Stomach (tissue), 9 donors: ENCODE data around the gene UBAC2. TPM values are rescaled to one million over a fixed set of nuclear protein-coding genes. Genes with fewer than 3 reads are reported as not detected.

ENCODE experiments used
- DNase-seq, 2 donors: peaks; one replicate each; pipeline versions ENCODE4 v3.0.0 to v3.0.0-alpha.2; 2013 to 2019
- H3K27ac ChIP-seq, 5 donors: fragments of 200-600 bp in 4 of 5; sonication (generic) in 4 of 5; one replicate each; pipeline ENCODE4 v1.5.1; 2013 to 2019; ENCODE audit warnings: mild to moderate bottlenecking in 1 of 5, moderate library complexity in 1 of 5
- H3K27me3 ChIP-seq, 3 donors: fragments of 200-600 bp; sonication (generic); one replicate each; pipeline ENCODE4 v1.5.1; 2017 to 2019; ENCODE audit warnings: mixed run types in 1 of 3
- H3K36me3 ChIP-seq, 4 donors: fragments of 200-600 bp; sonication (generic); 1 replicate in 3 of 4; 2 replicates in 1 of 4; pipeline ENCODE4 v1.5.1; 2016 to 2019
- H3K4me1 ChIP-seq, 4 donors: fragments of 200-600 bp; sonication (generic); one replicate each; pipeline ENCODE4 v1.5.1; 2016 to 2019
- H3K4me3 ChIP-seq, 4 donors: fragments of 200-600 bp; sonication (generic) in 3 of 4; one replicate each; pipeline ENCODE4 v1.5.1; 2016 to 2019; ENCODE audit warnings: mild to moderate bottlenecking in 1 of 4
- H3K9me3 ChIP-seq, 4 donors: fragments of 200-600 bp; sonication (generic); one replicate each; pipeline ENCODE4 v1.5.1; 2016 to 2019
- CTCF ChIP-seq, 7 experiments: fragments of 450-650 bp in 4 of 7; fragments of 200-600 bp in 3 of 7; sonication (generic) in 3 of 7; IDR thresholded peaks; one replicate each; pipeline ENCODE4 v1.5.1; 2016 to 2019; ENCODE audit warnings: antibody characterized with exemption in 7 of 7, control low read depth in 2 of 7, mild to moderate bottlenecking in 1 of 7
- EP300 ChIP-seq: sonication (generic); formaldehyde crosslinking; IDR thresholded peaks from one replicate; pipeline ENCODE4 v1.6.1; 2017; ENCODE audit warnings: antibody characterized with exemption
- POLR2A ChIP-seq, 4 donors: fragments of 450-650 bp; IDR thresholded peaks; one replicate each; pipeline ENCODE4 v1.6.1; 2016; ENCODE audit warnings: antibody characterized with exemption in 4 of 4, control low read depth in 2 of 4, mild to moderate bottlenecking in 1 of 4, moderate library complexity in 1 of 4
- POLR2AphosphoS5 ChIP-seq, 3 donors: sonication (generic); formaldehyde crosslinking; IDR thresholded peaks; one replicate each; pipeline ENCODE4 v1.6.1; 2016; ENCODE audit warnings: antibody characterized with exemption in 3 of 3
- WGBS, 5 donors: extraction: QIAGEN DNeasy Blood & Tissue Kit in 3 of 5; methylation state at CpG; one replicate each; pipeline versions ENCODE4 v1.1.5 to v1.1.7; 2013 to 2018; 5-methylcytosine and 5-hydroxymethylcytosine counted together
- intact Hi-C: fragments of 100-400 bp; cut with DNase I; formaldehyde crosslinking; loops from one replicate; pipeline ENCODE4 v1.15.1; 2023; ENCODE audit warnings: low total_unique reads
- polyA plus RNA-seq, 3 donors: library from polyadenylated mRNA; stranded (reverse); fragments of 200-250 nt; gene quantifications; one replicate each; pipeline ENCODE4 v1.2.3, GENCODE V29; 2013
- total RNA-seq, 5 donors: library from RNA; depleted of rRNA; stranded (reverse); fragments of >200 nt; gene quantifications; one replicate each; pipeline versions ENCODE4 v1.1.0 to v1.2.3, GENCODE V29; 2014 to 2016
- donor health status: healthy with polysubstance abuse.
- donor health status: Bipolar disorder and iron deficiency.
- donor health status: healthy.

The UBAC2 gene
- total and polyA plus RNA-seq, 8 donors: 18.1 to 68.8 (median 40.1) TPM

GRCh38 chr13:99287551-99287950 lies 86.9 kb downstream of the UBAC2 start:
- intact Hi-C loops: no loop called here
- H3K27me3 ChIP-seq: no peaks in the 10 kb centered on the region
- DNase-seq: no peak
- no peak overlapping the region for H3K4me3 ChIP-seq
- H3K4me1 ChIP-seq: peaks cover 17 to 76% (median 46%) of the 10 kb centered on the region in 4 donors
- H3K36me3 ChIP-seq: peaks cover 0 to 4% (median 0%) of the 10 kb centered on the region in 4 donors
- no peaks in the 10 kb centered on the region for H3K9me3 ChIP-seq
- TF ChIP-seq POLR2AphosphoS5 (IDR thresholded peaks at IDR 0.05) (no peak), EP300 (no peak), POLR2A (IDR thresholded peaks at IDR 0.05) (no peak), CTCF (IDR thresholded peaks at IDR 0.05) (no peak)
- peak overlapping the region in 1 of 5 donors; percentile 40 for H3K27ac ChIP-seq
- WGBS, 5 donors: 69 to 94% (median 83%) methylated on average over 3 to 4 of the region's 4 CpGs

- H3K27me3 ChIP-seq: no peaks in the 10 kb centered on the region
- H3K27ac ChIP-seq: peak overlapping the region in 2 of 5 donors; percentile 1 to 40
- TF ChIP-seq POLR2AphosphoS5 (IDR thresholded peaks at IDR 0.05): no peak
- TF ChIP-seq EP300: no peak
- no peak for TF ChIP-seq CTCF (IDR thresholded peaks at IDR 0.05)
- TF ChIP-seq POLR2A (IDR thresholded peaks at IDR 0.05): no peak
- peaks cover 0 to 4% (median 2%) of the 10 kb centered on the region in 4 donors for H3K36me3 ChIP-seq
- H3K4me3 ChIP-seq: no peak overlapping the region
- intact Hi-C loops: no loop called here
- DNase-seq: no peak
- WGBS, 5 donors: 56 to 89% (median 82%) methylated on average over 2 of the region's 2 CpGs
- peaks cover 17 to 71% (median 42%) of the 10 kb centered on the region in 4 donors for H3K4me1 ChIP-seq
- H3K9me3 ChIP-seq: no peaks in the 10 kb centered on the region
Measured at GRCh38 chr13:99288089-99288488, 87.4 kb downstream of the UBAC2 start.

GRCh38 chr13:99289271-99289670 lies 88.6 kb downstream of the UBAC2 start:
- H3K36me3 ChIP-seq: peaks cover 0 to 7% (median 2%) of the 10 kb centered on the region in 4 donors
- H3K27ac ChIP-seq: no peak overlapping the region
- 72 to 83% (median 81%) methylated on average over 2 of the region's 2 CpGs for WGBS, 5 donors
- DNase-seq: no peak
- no peak overlapping the region for H3K4me3 ChIP-seq
- no peaks in the 10 kb centered on the region for H3K9me3 ChIP-seq
- H3K27me3 ChIP-seq: no peaks in the 10 kb centered on the region
- H3K4me1 ChIP-seq: peaks cover 15 to 59% (median 36%) of the 10 kb centered on the region in 4 donors
- TF ChIP-seq POLR2AphosphoS5 (IDR thresholded peaks at IDR 0.05) (no peak), EP300 (no peak), POLR2A (IDR thresholded peaks at IDR 0.05) (no peak), CTCF (IDR thresholded peaks at IDR 0.05) (no peak)
- intact Hi-C loops: no loop called here

- H3K9me3 ChIP-seq: no peaks in the 10 kb centered on the region
- no peak overlapping the region for H3K27ac ChIP-seq
- peak in 1 of 2 donors; percentile 44 for DNase-seq
- no peak overlapping the region for H3K4me3 ChIP-seq
- H3K4me1 ChIP-seq: peaks cover 15 to 53% (median 34%) of the 10 kb centered on the region in 4 donors
- 59 to 72% (median 66%) methylated on average over 7 of the region's 7 CpGs for WGBS, 5 donors
- TF ChIP-seq POLR2AphosphoS5 (IDR thresholded peaks at IDR 0.05): no peak
- TF ChIP-seq EP300: no peak
- TF ChIP-seq CTCF (IDR thresholded peaks at IDR 0.05): no peak
- TF ChIP-seq POLR2A (IDR thresholded peaks at IDR 0.05): no peak
- H3K36me3 ChIP-seq: peaks cover 0 to 7% (median 2%) of the 10 kb centered on the region in 4 donors
- no peaks in the 10 kb centered on the region for H3K27me3 ChIP-seq
- intact Hi-C loops: no loop called here
Measured at GRCh38 chr13:99289674-99290337, 89.2 kb downstream of the UBAC2 start.
